Measurements from ENCODE around the gene RGS4.
A peak's percentile ranks its signal among the peaks of the same experiment; 100 is the strongest.
"Not testable (repeated sequence)": the region's sequence is repeated elsewhere in the genome, so short reads cannot be mapped to it uniquely, and the experiment has no call there.

RGS4 gene

DNA sequence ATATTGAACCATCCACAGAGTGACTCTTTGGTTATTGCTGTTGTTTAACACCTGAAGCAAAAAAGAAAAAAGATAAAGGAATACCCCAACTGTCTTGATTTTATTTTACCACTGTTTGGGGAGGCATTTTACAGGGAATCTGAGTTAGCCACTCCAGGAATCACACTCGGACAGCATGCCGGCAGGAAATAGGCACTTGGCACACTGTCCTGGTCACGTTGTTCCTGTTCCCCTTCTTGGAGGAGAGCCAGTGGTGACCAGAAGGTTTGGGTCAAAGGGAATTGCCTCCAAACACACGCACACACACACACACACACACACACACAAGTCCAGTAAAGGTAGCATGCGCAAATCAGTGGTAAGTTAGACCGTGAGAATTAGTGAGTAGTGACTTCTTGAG is 13.8 kb downstream of the RGS4 start:
- no peak overlapping the region for H3K4me3 ChIP-seq (replicated peaks; ENCODE audit: low read depth, low read length)
- no peak for TF ChIP-seq CTCF (IDR thresholded peaks at IDR 0.05; ENCODE audit: low read length, missing control alignments)
- no peak for DNase-seq (ENCODE audit: low read depth)

- no peak for DNase-seq (ENCODE audit: low read depth)
- no peak for TF ChIP-seq CTCF (IDR thresholded peaks at IDR 0.05; ENCODE audit: low read length, missing control alignments)
- H3K4me3 ChIP-seq (replicated peaks; ENCODE audit: low read depth, low read length): no peak overlapping the region
These were observed 14.5 kb downstream of the RGS4 start for GRCh38 chr1:163083690-163084089.

- H3K4me3 ChIP-seq (replicated peaks; ENCODE audit: low read depth, low read length): no peak overlapping the region
- peak; percentile 61 for DNase-seq (ENCODE audit: low read depth)
- TF ChIP-seq CTCF (IDR thresholded peaks at IDR 0.05; ENCODE audit: low read length, missing control alignments): no peak
These were observed 15.2 kb downstream of the RGS4 start for GRCh38 chr1:163084330-163084729.

- no peak for DNase-seq (ENCODE audit: low read depth)
- no peak for TF ChIP-seq CTCF (IDR thresholded peaks at IDR 0.05; ENCODE audit: low read length, missing control alignments)
- no peak overlapping the region for H3K4me3 ChIP-seq (replicated peaks; ENCODE audit: low read depth, low read length)
These were observed 16.1 kb downstream of the RGS4 start for GRCh38 chr1:163085041-163085903.

DNA sequence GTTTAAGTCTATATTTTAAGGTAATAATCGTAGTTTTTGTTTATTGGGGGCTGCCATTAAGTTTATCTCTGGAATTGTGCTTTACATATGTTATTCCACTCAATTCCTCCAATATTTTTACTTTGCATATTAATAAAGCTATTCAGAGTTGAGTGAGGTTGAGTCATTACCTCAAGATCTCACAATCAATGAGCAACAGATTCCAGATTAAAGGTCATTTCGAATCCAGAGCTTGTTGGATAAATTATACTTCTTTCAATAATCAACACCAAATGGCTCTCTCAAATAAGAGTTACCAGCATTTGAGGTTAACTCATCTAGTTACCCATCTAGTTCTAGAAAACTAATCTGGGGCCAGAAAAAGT is 16.7 kb downstream of the RGS4 start:
- TF ChIP-seq CTCF (IDR thresholded peaks at IDR 0.05; ENCODE audit: low read length, missing control alignments): no peak
- DNase-seq (ENCODE audit: low read depth): no peak
- no peak overlapping the region for H3K4me3 ChIP-seq (replicated peaks; ENCODE audit: low read depth, low read length)

GRCh38 chr1:163089117-163089516 is 20.0 kb downstream of the RGS4 start:
- DNase-seq (ENCODE audit: low read depth); H3K4me3 ChIP-seq (replicated peaks; ENCODE audit: low read depth, low read length): not testable (repeated sequence)

DNA sequence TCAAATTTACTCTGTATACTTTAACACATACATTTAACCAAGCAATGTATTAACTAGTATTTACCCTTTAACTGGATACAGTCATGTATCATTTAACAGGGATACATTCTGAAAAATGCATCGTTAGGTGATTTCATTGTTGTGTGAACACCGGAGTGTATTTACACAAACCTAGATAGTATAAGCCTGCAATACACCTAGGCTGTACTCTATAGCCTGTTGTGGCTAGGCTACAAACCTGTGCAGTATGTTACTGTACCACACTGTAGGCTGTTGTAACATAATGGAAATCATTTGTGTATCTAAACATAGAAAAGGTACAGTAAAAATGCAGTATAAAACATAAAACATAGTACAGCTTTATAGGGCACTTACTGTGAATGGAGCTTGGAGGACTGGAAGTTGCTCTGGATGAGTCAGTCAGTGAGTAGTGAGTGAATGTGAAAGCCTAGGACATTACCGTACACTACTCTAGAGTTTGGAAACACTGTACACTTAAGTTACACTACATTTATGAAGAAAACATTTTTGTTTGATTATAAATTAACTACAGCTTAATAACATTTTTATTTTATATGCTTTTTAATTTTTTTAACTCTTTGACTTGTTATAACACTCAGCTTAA is 21.3 kb downstream of the RGS4 start:
- peak; percentile 66 for DNase-seq (ENCODE audit: low read depth)
- no peak for TF ChIP-seq CTCF (IDR thresholded peaks at IDR 0.05; ENCODE audit: low read length, missing control alignments)
- H3K4me3 ChIP-seq (replicated peaks; ENCODE audit: low read depth, low read length): no peak overlapping the region
